ENCODE data around the gene DMRTA1.
"Not testable (repeated sequence)": the region's sequence is repeated elsewhere in the genome, so short reads cannot be mapped to it uniquely, and the experiment has no call there.

Gene DMRTA1

GRCh38 chr9:22455181-22455580 is 8.6 kb downstream of the DMRTA1 start:
- Histone ChIP-seq H3K36me3 (ENCODE audit: control insufficient read depth in 5 of 5, insufficient read depth in 5 of 5, low read length in 5 of 5) (no peaks in the 10 kb centered on the region), H3K4me3 (ENCODE audit: low read depth in 1 of 5, low read length in 5 of 5) (no peak overlapping the region), H3K27ac (ENCODE audit: low read depth, low read length) (no peak overlapping the region), H3K27me3 (ENCODE audit: control insufficient read depth in 5 of 5, insufficient read depth in 4 of 5, low read length in 5 of 5) (no peaks in the 10 kb centered on the region), H3K4me1 (ENCODE audit: control insufficient read depth in 5 of 5, insufficient read depth in 5 of 5, low read length in 5 of 5) (peaks cover 0 to 5% (median 0%) of the 10 kb centered on the region in 5 donors), H3K9ac (ENCODE audit: low read length in 5 of 5) (no peak overlapping the region), H3K9me3 (ENCODE audit: control insufficient read depth in 5 of 5, low read length in 5 of 5) (no peaks in the 10 kb centered on the region)

GRCh38 chr9:22457448-22457847 is 10.8 kb downstream of the DMRTA1 start:
- Histone ChIP-seq H3K4me1 (ENCODE audit: control insufficient read depth in 5 of 5, insufficient read depth in 5 of 5, low read length in 5 of 5) (peaks cover 0 to 3% (median 0%) of the 10 kb centered on the region in 5 donors), H3K36me3 (ENCODE audit: control insufficient read depth in 5 of 5, insufficient read depth in 5 of 5, low read length in 5 of 5) (no peaks in the 10 kb centered on the region), H3K9ac (ENCODE audit: low read length in 5 of 5) (no peak overlapping the region), H3K9me3 (ENCODE audit: control insufficient read depth in 5 of 5, low read length in 5 of 5) (no peaks in the 10 kb centered on the region), H3K4me3 (ENCODE audit: low read depth in 1 of 5, low read length in 5 of 5) (no peak overlapping the region), H3K27ac (ENCODE audit: low read depth, low read length) (no peak overlapping the region), H3K27me3 (ENCODE audit: control insufficient read depth in 5 of 5, insufficient read depth in 4 of 5, low read length in 5 of 5) (no peaks in the 10 kb centered on the region)

DNA sequence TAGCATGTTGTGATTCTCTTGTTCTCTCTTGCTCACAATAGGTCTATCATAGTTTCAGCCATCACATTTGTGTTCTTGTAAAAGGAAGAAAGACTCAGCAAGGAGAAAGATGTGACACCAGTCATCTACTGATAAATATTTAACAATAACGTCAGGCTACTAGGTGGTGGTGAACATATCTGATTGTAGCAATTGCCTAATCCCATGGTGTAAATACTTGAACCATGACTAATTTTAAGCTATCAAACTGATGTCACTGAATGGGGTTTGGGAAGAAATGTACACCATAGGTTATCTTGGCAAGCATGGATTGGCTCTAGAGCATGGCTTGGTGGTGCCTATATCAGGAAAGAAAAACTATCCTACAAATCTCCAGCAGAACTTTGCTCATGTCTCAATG is 16.6 kb downstream of the DMRTA1 start:
- Histone ChIP-seq H3K27me3 (ENCODE audit: control insufficient read depth in 5 of 5, insufficient read depth in 4 of 5, low read length in 5 of 5) (no peaks in the 10 kb centered on the region), H3K27ac (ENCODE audit: low read depth, low read length) (no peak overlapping the region), H3K9ac (ENCODE audit: low read length in 5 of 5) (no peak overlapping the region), H3K9me3 (ENCODE audit: control insufficient read depth in 5 of 5, low read length in 5 of 5) (no peaks in the 10 kb centered on the region), H3K4me3 (ENCODE audit: low read depth in 1 of 5, low read length in 5 of 5) (no peak overlapping the region), H3K36me3 (ENCODE audit: control insufficient read depth in 5 of 5, insufficient read depth in 5 of 5, low read length in 5 of 5) (no peaks in the 10 kb centered on the region), H3K4me1 (ENCODE audit: control insufficient read depth in 5 of 5, insufficient read depth in 5 of 5, low read length in 5 of 5) (no peaks in the 10 kb centered on the region)

DNA sequence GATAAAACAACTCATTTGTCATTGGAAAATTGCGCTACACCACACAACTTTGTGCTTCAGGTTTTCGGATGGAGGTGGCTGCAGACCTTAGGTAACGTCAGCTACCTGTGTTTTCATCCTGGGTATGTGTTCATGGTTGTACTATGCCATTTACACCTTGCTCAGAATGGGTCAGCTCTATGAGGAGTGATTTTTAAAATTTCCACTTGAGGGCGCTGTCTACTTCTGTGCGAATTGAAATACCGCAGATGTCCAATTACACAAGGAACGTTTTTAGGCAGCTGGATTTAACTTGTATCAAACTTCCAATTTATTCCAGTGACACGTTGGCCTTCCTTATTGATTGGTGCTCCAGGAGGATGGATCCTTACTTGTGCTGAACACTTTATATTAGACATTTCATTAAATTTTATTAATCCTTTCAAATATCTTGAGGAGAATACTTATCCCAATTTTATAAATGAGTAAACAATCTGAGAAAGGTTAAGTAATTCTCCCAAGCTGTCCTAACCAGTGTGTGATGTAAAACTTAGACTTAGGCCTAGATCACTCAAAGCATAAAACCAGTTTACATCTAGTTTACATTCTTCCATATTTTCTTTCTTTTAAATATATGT is 23.4 kb downstream of the DMRTA1 start:
- H3K4me1 ChIP-seq (ENCODE audit: control insufficient read depth in 5 of 5, insufficient read depth in 5 of 5, low read length in 5 of 5): no peaks in the 10 kb centered on the region
- no peak overlapping the region for H3K9ac ChIP-seq (ENCODE audit: low read length in 5 of 5)
- H3K9me3 ChIP-seq (ENCODE audit: control insufficient read depth in 5 of 5, low read length in 5 of 5): no peaks in the 10 kb centered on the region
- H3K36me3 ChIP-seq (ENCODE audit: control insufficient read depth in 5 of 5, insufficient read depth in 5 of 5, low read length in 5 of 5): no peaks in the 10 kb centered on the region
- no peak overlapping the region for H3K27ac ChIP-seq (ENCODE audit: low read depth, low read length)
- H3K27me3 ChIP-seq (ENCODE audit: control insufficient read depth in 5 of 5, insufficient read depth in 4 of 5, low read length in 5 of 5): no peaks in the 10 kb centered on the region
- H3K4me3 ChIP-seq (ENCODE audit: low read depth in 1 of 5, low read length in 5 of 5): no peak overlapping the region

- H3K27ac ChIP-seq (ENCODE audit: low read depth, low read length): no peak overlapping the region
- H3K9me3 ChIP-seq (ENCODE audit: control insufficient read depth in 5 of 5, low read length in 5 of 5): peaks cover 0 to 3% (median 0%) of the 10 kb centered on the region in 5 donors
- H3K9ac ChIP-seq (ENCODE audit: low read length in 5 of 5): no peak overlapping the region
- H3K4me3 ChIP-seq (ENCODE audit: low read depth in 1 of 5, low read length in 5 of 5): no peak overlapping the region
- H3K4me1 ChIP-seq (ENCODE audit: control insufficient read depth in 5 of 5, insufficient read depth in 5 of 5, low read length in 5 of 5): no peaks in the 10 kb centered on the region
- no peaks in the 10 kb centered on the region for H3K27me3 ChIP-seq (ENCODE audit: control insufficient read depth in 5 of 5, insufficient read depth in 4 of 5, low read length in 5 of 5)
- no peaks in the 10 kb centered on the region for H3K36me3 ChIP-seq (ENCODE audit: control insufficient read depth in 5 of 5, insufficient read depth in 5 of 5, low read length in 5 of 5)
Measured at GRCh38 chr9:22481566-22481965, 34.9 kb downstream of the DMRTA1 start.

DNA sequence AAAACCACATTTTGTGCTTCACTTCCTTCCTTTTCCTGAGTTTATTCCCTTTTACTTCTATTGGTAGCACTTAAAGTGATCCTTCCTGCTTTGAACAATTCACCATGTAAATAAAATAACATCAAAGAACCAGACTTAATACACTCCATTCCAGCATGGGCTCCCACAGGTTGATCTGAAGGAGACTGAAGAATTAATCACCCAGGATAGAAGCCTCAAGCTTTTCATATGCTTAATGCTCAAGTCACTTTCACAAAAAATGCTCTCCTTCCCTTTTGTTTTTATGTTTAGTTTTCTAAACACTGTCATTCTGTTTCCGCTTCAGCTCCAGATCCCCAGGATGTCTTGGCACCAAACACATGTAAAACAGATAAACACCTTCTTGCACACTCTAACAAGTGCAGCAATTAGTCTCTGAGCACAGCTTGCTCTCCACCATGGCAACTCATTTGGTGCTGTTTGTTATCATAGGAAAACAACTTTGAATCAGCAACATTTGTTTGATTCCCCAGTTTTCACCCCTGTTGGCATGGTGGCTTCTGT is 37.0 kb downstream of the DMRTA1 start:
- no peak overlapping the region for H3K4me3 ChIP-seq (ENCODE audit: low read depth in 1 of 5, low read length in 5 of 5)
- H3K9me3 ChIP-seq (ENCODE audit: control insufficient read depth in 5 of 5, low read length in 5 of 5): peaks cover 0 to 4% (median 0%) of the 10 kb centered on the region in 5 donors
- H3K27ac ChIP-seq (ENCODE audit: low read depth, low read length): no peak overlapping the region
- H3K27me3 ChIP-seq (ENCODE audit: control insufficient read depth in 5 of 5, insufficient read depth in 4 of 5, low read length in 5 of 5): no peaks in the 10 kb centered on the region
- H3K4me1 ChIP-seq (ENCODE audit: control insufficient read depth in 5 of 5, insufficient read depth in 5 of 5, low read length in 5 of 5): no peaks in the 10 kb centered on the region
- H3K9ac ChIP-seq (ENCODE audit: low read length in 5 of 5): no peak overlapping the region
- no peaks in the 10 kb centered on the region for H3K36me3 ChIP-seq (ENCODE audit: control insufficient read depth in 5 of 5, insufficient read depth in 5 of 5, low read length in 5 of 5)

- H3K9me3 ChIP-seq (ENCODE audit: control insufficient read depth in 5 of 5, low read length in 5 of 5); H3K36me3 ChIP-seq (ENCODE audit: control insufficient read depth in 5 of 5, insufficient read depth in 5 of 5, low read length in 5 of 5); H3K27me3 ChIP-seq (ENCODE audit: control insufficient read depth in 5 of 5, insufficient read depth in 4 of 5, low read length in 5 of 5); H3K9ac ChIP-seq (ENCODE audit: low read length in 5 of 5); H3K4me3 ChIP-seq (ENCODE audit: low read depth in 1 of 5, low read length in 5 of 5); H3K27ac ChIP-seq (ENCODE audit: low read depth, low read length); H3K4me1 ChIP-seq (ENCODE audit: control insufficient read depth in 5 of 5, insufficient read depth in 5 of 5, low read length in 5 of 5): not testable (repeated sequence)
Measured at GRCh38 chr9:22496197-22496596, 49.6 kb downstream of the DMRTA1 start.
